Stimulated activated effector memory CD8-positive, alpha-beta T cell treated with anti-CD3 and anti-CD28 coated beads, Interleukin-12 subunit alpha, Interleukin-12 subunit beta, amount 100 ng/mL, for 72 hours (primary cell): ENCODE results near the gene KSR1.
"Not testable (repeated sequence)": the region's sequence is repeated elsewhere in the genome, so short reads cannot be mapped to it uniquely, and the experiment has no call there.

Experiments used
- ATAC-seq: fragments of 150-1000 bp; cut with Tn5 transposase; 2 replicates; pipeline ENCODE4 v1.10.0; 2021
- DNase-seq, 2 donors: peaks; one replicate each; pipeline ENCODE4 v3.0.0; 2021 to 2022; ENCODE audit warnings: low spot score in 2 of 2
- H3K27ac Mint-ChIP-seq: one replicate; pipeline ENCODE4 v1.8.0; 2022; ENCODE audit warnings: mild to moderate bottlenecking, mixed read lengths
- H3K36me3 Mint-ChIP-seq: one replicate; pipeline ENCODE4 v1.8.0; 2022; ENCODE audit warnings: mild to moderate bottlenecking, mixed read lengths
- H3K4me1 Mint-ChIP-seq: one replicate; pipeline ENCODE4 v1.8.0; 2022; ENCODE audit warnings: mixed read lengths
- H3K4me3 Mint-ChIP-seq: one replicate; pipeline ENCODE4 v1.8.0; 2022; ENCODE audit warnings: mild to moderate bottlenecking, mixed read lengths
- H3K9me3 Mint-ChIP-seq: one replicate; pipeline ENCODE4 v1.8.0; 2022; ENCODE audit warnings: mixed read lengths

KSR1 gene

DNA sequence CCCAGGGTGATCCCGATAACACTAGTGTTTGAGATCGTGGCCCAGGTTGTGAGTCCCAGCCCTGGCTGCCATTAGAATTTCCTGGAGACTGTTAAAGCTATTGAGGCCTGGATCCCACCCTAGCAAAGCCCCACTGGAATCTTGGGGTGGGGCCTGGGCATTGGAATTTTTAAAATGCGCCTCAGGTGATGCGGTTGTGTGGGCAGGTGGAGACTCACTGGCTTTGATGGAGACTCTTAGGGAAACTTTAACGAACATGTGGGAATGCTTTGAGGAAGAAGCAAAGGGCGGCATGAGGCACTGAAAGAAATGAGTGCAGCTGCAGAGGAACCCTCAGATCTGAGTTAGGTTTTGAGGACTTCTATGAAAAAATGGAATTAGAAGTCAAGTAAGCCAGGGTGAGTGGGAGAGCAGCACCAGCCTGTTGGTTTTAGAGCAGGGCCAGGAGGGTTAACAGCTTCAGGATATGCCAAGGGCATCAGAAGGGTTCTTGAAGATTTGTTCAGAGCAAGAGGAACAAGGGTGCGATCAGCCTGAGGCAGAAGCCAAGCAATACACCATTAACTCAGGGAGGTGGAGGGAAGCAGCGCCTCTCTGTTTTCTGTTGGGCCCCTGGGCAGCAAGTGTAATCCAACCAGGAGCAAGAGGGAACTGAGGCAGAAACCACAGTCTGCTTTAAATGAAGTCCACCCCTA is 42.5 kb downstream of the KSR1 start:
- Mint-ChIP-seq H3K27ac (peak overlapping the region; percentile 40), H3K4me1 (peaks cover 25% of the 10 kb centered on the region), H3K36me3 (peaks cover 18% of the 10 kb centered on the region), H3K9me3 (peaks cover 3% of the 10 kb centered on the region), H3K4me3 (no peak overlapping the region)
- ATAC-seq (no peak), DNase-seq (no peak)

DNA sequence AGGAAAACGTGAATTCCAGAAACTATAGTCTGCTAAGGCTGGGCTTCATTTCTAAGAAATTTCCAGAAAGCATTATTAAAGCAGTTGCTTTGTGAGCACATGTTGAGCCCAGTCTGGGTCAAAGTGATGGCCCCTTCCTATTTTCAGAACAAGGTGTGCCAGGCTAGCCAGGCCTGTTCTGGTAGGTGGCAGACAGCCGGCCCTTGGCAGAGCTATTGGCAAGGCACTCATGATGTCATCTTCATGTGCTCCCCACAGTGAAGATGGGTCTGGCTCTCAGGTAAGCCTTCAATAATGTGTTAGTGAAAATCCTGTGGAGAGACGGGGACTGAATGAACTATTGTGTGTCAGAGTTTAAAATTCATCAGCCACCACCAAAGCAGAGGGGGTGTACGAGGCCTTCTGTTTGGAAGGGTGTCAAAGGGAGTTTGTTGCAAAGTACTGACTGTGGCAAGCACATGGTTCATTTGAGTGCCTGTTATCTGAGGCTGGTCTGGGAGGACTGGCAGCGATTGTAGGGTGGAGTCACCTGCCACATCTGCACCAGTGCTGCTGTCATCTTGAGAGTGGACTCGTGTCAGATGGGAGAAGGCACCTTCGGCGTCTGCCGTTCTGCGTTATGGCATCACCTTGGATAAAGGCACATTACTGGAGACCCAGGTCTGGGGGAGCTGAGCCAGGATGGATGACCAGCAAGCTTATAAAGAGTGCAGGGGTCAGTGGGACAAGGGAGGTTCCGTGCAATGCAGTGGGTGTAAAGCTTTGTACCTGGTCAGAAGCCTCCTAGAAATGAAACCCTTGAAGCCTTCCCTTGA is 43.4 kb downstream of the KSR1 start:
- Mint-ChIP-seq H3K9me3 (peaks cover 3% of the 10 kb centered on the region), H3K4me1 (peaks cover 30% of the 10 kb centered on the region), H3K27ac (no peak overlapping the region), H3K36me3 (peaks cover 18% of the 10 kb centered on the region), H3K4me3 (no peak overlapping the region)
- ATAC-seq = no peak
- no peak for DNase-seq

GRCh38 chr17:27501338-27501737 is 45.1 kb downstream of the KSR1 start:
- not testable (repeated sequence) for H3K9me3 Mint-ChIP-seq, ATAC-seq, H3K4me3 Mint-ChIP-seq, H3K27ac Mint-ChIP-seq, DNase-seq
- peaks cover 38% of the 10 kb centered on the region for H3K4me1 Mint-ChIP-seq
- peaks cover 18% of the 10 kb centered on the region for H3K36me3 Mint-ChIP-seq

DNA sequence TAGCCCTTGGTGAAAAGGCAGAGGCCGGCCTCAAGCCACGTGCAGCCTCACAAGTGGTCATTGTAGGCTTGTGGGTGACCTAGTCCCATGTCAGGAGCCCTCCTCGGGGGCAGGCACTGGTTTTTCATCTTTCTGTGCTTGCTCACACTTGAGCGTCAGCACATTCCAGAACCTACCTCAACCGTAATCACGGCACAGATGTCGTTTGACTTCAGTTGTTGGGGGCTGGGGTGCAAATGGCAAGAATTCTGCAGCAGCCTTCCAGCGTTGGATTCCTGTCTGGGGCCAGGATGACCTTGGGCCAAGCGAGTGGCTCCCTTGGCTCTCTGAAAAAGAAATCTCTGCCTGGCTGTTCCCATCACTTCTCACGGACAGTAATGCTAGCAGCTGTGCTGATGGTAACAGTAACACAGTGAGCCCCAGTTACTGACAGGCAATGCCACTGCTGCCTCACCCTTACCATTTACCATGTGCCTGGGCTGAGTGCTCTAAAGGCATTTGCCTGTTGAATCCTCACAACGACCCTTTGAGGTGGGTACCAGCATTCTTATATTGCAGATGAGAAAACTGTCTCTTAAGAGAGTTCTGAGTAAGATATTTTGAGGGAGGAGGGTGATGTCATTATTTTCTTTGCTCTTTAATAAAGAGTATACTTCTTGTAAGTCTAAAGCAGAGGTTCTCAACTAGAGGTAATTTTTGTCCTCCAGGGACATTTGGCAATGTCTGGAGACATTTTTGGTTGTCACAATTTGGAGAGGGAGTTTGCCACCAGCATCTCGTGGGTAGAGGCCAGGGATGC is 46.5 kb downstream of the KSR1 start:
- H3K27ac Mint-ChIP-seq = no peak overlapping the region

DNA sequence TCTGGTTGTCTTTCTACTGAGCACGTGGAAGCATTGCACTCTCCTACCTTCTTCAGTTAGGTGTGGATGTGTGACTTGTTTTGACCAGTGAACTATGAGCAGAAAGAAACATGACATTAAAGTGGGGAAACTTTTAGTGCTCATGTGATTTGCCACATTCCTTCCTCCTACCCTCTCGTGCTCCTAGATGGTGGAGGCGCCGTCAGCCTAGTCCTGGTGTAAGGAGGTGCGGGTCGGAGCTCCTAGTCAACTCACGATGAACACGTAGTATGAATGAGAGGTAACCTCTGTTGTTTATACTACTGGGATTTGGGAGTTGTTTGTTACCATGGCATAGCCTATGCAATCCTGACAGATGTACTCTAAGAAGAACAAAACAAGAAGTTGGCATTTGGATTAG is 47.4 kb downstream of the KSR1 start:
- Mint-ChIP-seq H3K4me3 (no peak overlapping the region), H3K27ac (no peak overlapping the region), H3K4me1 (peaks cover 40% of the 10 kb centered on the region), H3K36me3 (peaks cover 18% of the 10 kb centered on the region), H3K9me3 (peaks cover 3% of the 10 kb centered on the region)
- DNase-seq = no peak
- no peak for ATAC-seq

More for the DNA sequence above, 46.5 kb downstream of the KSR1 start:
- H3K4me1 Mint-ChIP-seq = peaks cover 42% of the 10 kb centered on the region
- H3K36me3 Mint-ChIP-seq = peaks cover 18% of the 10 kb centered on the region
- ATAC-seq = no peak
- H3K4me3 Mint-ChIP-seq = no peak overlapping the region
- peaks cover 3% of the 10 kb centered on the region for H3K9me3 Mint-ChIP-seq
- no peak for DNase-seq

DNA sequence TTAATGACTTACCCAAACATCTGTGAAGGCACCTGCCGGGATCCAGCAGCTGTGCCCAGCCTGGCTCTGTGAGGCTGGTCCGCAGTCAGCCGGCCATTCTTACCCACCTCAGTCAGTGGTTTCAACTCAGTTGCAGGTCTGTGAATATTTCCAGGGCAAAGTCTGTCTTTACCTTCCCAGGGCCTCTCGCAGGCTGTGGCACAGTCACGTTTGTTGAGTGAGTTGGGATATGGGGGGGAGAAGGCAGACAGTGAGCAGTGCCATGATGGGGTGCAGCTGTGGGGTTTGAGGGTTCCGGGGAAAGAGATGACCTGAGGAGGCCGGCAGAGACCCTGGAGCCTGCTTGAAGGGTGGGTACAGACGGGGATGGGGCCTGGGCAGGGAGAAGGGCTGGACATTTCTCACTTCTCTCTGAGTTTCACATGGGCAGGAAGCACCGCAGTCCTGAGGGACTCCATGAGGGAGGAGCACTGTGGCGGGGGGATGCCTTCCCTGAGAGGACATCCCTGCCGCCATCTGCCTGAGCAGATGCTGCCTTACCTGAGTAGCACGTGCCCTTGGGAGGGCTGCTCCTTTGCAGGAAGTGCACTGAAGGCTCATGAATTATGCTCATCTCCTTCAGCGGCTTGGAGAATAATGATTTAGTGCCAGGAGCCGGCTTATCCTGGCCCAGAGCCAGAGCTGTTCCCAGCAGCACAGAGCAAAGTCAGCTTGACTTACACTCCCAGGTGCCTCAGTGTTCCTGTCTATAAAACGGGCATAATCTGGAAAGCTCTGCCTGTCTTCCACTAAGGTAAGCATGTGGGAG is 48.1 kb downstream of the KSR1 start:
- H3K9me3 Mint-ChIP-seq = peaks cover 3% of the 10 kb centered on the region
- peaks cover 35% of the 10 kb centered on the region for H3K4me1 Mint-ChIP-seq
- H3K36me3 Mint-ChIP-seq = peaks cover 13% of the 10 kb centered on the region
- H3K4me3 Mint-ChIP-seq = no peak overlapping the region
- no peak for ATAC-seq
- H3K27ac Mint-ChIP-seq = peak overlapping the region; percentile 29
- DNase-seq = no peak

DNA sequence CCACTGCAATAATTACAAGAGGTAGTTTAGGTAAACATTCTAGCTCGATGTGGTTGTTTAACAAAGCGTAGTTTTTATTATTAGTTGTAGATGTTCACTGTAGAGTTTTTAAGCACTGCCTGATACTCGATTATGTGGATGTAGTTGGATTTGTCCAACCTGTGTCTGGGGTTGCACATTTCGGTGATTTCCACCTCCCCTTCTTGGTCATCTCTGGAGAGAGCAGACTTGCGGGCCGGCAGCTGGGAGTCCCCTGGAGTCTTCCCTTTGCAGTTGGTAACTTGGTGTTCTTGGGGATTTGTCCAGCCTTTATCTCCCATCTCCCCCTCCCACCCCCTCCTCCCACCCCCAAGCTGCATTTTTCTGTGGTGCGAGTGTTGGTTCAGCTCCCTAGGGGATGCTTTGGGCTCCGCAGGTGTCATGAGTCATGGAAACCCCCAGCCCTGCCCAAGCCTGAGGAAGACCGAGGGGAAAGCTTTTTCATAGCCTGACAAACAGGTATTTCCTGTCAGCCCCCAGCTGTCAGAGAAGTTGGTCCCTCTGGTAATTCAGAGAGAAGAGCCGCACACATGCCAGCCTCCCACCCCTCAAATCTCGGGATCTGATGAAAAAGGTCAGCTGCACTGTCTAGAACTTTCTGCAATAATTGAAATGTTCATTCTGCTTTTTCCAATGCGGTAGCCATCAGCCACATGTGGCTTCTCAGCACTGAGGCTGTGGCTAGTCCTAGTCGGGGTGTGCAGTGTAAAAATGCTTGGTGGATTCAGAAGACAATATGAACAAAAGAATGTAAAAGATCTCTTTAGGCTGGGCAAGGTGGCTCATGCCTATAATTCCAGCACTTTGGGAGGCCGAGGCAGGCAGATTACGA is 50.3 kb downstream of the KSR1 start:
- no peak for DNase-seq
- H3K4me3 Mint-ChIP-seq = no peak overlapping the region

DNA sequence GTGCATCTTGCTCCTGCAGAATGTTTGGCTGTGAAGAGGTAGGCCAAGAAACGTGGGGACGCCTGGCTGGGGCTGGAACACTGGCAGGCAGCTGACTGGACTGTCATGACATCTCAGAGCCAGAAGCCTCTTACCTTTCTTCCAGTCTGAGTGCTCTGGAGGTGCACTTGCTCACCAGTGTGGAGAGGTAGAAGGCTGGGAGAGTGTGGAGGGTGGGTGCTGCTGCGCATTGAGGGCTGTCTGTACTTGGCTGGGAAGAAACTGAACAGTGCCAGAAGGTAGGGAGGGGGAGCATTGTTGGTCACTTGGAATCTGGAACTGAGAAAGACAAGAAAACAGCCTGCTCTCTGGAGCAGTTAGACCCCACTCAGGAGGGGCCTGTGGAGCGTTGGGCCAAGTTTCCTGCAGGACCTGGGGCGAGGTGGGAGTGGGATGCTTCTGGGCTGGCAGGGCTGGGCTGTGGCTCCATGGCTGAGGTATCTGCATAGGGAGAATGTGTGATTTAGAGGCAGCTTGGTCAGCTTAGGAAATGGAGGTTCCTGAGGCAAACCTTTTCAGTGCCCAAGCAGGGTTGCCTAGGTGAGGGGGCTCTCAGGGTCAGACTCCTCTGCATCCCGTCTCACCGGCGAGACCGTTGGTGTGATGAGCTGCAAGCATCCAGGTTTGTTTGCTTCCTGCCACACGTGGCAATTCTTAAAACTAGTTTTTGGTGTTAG is 55.1 kb downstream of the KSR1 start:
- H3K4me1 Mint-ChIP-seq = peaks cover 27% of the 10 kb centered on the region
- H3K27ac Mint-ChIP-seq = peak overlapping the region; percentile 54
- no peak for DNase-seq
- no peak for ATAC-seq
- H3K9me3 Mint-ChIP-seq = no peaks in the 10 kb centered on the region
- no peak overlapping the region for H3K4me3 Mint-ChIP-seq
- H3K36me3 Mint-ChIP-seq = no peaks in the 10 kb centered on the region

More for the DNA sequence above, 50.3 kb downstream of the KSR1 start:
- Mint-ChIP-seq H3K9me3 (no peaks in the 10 kb centered on the region), H3K36me3 (no peaks in the 10 kb centered on the region), H3K27ac (peak overlapping the region; percentile 33), H3K4me1 (peaks cover 27% of the 10 kb centered on the region)
- no peak for ATAC-seq

- Mint-ChIP-seq H3K27ac (peak overlapping the region; percentile 54), H3K4me3 (no peak overlapping the region), H3K4me1 (peaks cover 21% of the 10 kb centered on the region), H3K9me3 (no peaks in the 10 kb centered on the region), H3K36me3 (no peaks in the 10 kb centered on the region)
- DNase-seq (no peak), ATAC-seq (no peak)
Measured at GRCh38 chr17:27512031-27512430, 55.8 kb downstream of the KSR1 start.

- H3K4me3 Mint-ChIP-seq = no peak overlapping the region
- DNase-seq (no peak), ATAC-seq (no peak)
- H3K4me1 Mint-ChIP-seq = peaks cover 24% of the 10 kb centered on the region
- H3K27ac Mint-ChIP-seq = no peak overlapping the region
- H3K36me3 Mint-ChIP-seq = no peaks in the 10 kb centered on the region
- no peaks in the 10 kb centered on the region for H3K9me3 Mint-ChIP-seq
Measured at GRCh38 chr17:27512511-27513346, 56.5 kb downstream of the KSR1 start.

DNA sequence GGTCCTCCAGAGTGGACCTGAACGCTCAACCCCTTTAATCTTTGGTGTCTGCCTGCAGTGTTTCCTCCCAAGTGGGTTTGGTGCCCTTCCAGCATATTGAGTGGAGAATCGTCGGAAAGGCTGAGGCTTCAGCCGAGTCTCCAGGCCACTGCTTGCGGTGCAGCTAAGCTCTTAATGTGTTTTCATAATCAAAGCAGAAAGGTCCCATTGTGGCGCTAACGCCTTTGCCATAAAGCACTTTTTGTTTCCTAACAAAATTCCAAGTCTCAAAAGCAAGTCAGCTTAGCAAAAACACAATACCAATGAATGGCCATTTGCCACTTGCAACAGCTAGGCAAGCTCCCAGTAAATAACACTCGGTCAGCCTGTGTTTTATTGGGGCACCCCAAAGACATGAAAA is 57.6 kb downstream of the KSR1 start:
- H3K4me3 Mint-ChIP-seq = no peak overlapping the region
- H3K36me3 Mint-ChIP-seq = no peaks in the 10 kb centered on the region
- no peak for DNase-seq
- ATAC-seq = no peak
- no peaks in the 10 kb centered on the region for H3K9me3 Mint-ChIP-seq
- H3K4me1 Mint-ChIP-seq = peaks cover 34% of the 10 kb centered on the region
- H3K27ac Mint-ChIP-seq = no peak overlapping the region

DNA sequence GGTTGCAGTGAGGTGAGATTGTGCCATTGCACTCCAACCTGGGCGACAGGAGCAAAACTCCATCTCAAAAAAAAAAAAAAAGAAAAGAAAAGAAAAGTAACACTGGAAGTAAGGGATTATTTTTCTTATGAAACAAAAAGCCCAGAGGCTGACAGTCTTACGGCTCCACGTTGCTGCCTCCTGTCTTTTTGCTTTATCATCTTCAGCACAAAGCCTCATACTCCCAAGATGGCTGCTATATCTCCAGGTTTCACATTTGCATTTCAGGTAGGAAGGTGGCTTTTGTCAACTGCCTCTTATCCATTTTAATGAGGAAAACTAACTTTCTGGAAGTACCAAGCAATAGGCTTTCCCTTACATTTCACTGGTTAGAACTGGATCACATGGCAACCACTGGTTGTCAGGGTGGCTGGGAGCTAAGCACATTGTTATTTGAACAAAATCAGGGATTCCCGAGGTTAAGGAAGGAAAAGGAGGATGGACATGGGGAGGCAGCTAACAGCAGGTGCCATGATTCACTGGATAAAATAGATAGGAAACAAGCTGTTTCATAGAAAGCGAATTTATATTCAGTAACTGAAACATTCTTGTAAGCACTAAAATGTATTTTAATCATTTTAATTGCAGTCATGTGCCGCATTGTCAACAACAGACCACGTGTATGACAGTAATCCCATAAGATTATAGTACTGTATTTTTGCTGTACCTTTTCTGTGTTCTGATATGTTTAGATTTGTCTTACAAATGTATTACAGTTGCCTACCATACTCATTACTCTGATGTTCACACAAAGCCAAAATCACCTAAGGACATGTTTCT is 58.6 kb downstream of the KSR1 start:
- no peak overlapping the region for H3K4me3 Mint-ChIP-seq
- ATAC-seq (no peak), DNase-seq (no peak)
- H3K27ac Mint-ChIP-seq = no peak overlapping the region
- no peaks in the 10 kb centered on the region for H3K36me3 Mint-ChIP-seq
- H3K4me1 Mint-ChIP-seq = peaks cover 41% of the 10 kb centered on the region
- no peaks in the 10 kb centered on the region for H3K9me3 Mint-ChIP-seq
